Colonic mucosa (tissue), 4 donors: ENCODE results near the gene HAPLN2. TPM values are rescaled to one million over a fixed set of nuclear protein-coding genes. Genes with fewer than 3 reads are reported as not detected.

ENCODE experiments used
- DNase-seq: peaks from one replicate; pipeline ENCODE4 v3.0.0-alpha.2; 2020
- H3K27ac ChIP-seq: fragments of 200-600 bp; one replicate; pipeline ENCODE4 v1.8.0; 2021
- H3K27me3 ChIP-seq: fragments of 200-600 bp; one replicate; pipeline ENCODE4 v1.8.0; 2021
- H3K36me3 ChIP-seq: fragments of 200-600 bp; one replicate; pipeline ENCODE4 v1.8.0; 2021
- H3K4me1 ChIP-seq: fragments of 200-600 bp; one replicate; pipeline ENCODE4 v1.8.0; 2021; ENCODE audit warnings: mild to moderate bottlenecking
- H3K4me3 ChIP-seq: fragments of 200-600 bp; one replicate; pipeline ENCODE4 v1.8.0; 2021
- H3K9ac ChIP-seq, 2 donors: one replicate each; pipeline ENCODE4 v1.7.0; 2013; ENCODE audit warnings: control low read depth in 2 of 2, low read depth in 2 of 2, low read length in 2 of 2
- H3K9me3 ChIP-seq: fragments of 200-600 bp; one replicate; pipeline ENCODE4 v1.8.0; 2021
- intact Hi-C: fragments of 100-400 bp; cut with DNase I; formaldehyde crosslinking; loops from one replicate; pipeline ENCODE4 v1.14.1; 2022
- total RNA-seq, 2 donors: library from RNA; stranded (reverse); fragmentation: NEBNext Ultra II Directional in 1 of 2; extraction: Animal tissue kit (Norgen Biotek cat#: 25700) in 1 of 2; gene quantifications; one replicate each; pipeline ENCODE4 v1.2.1, GENCODE V29; 2021
- TF ChIP-seq, protein P1 (sequence below): fragments of 200-600 bp; IDR thresholded peaks from one replicate; pipeline ENCODE4 v1.8.0; 2022; ENCODE audit warnings: antibody characterized with exemption, mild to moderate bottlenecking
- donor health status: healthy.
- donor health status: DM: no; HTN: no; CAD: no.
- donor health status: DM: no; HTN: no; CAD: no.

HAPLN2 gene
- total RNA-seq, 2 donors from 2014 or later = 0.96 TPM; not detected in 1

DNA sequence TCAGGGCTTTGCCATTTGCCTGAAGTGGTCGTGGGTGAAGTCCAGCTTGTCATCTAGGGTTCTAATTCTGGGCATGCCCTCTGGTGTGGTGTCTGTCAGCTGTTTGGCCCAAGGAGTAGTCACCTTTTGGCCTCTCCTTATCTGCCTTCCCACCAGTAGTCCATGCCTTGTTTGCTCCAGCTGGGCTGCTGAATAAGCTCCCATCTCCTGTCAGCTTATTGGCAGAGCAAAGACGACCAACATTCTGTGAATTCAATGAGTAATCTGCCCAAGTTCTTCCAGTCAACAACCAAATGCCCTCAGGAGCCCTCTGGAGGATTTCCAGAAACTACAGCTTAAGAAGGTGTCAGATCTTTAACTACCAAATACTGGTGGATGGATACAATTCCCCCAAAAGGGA, 29.7 kb downstream of the HAPLN2 start:
- DNase-seq = no peak
- Histone ChIP-seq H3K9me3 (no peaks in the 10 kb centered on the region), H3K27me3 (no peaks in the 10 kb centered on the region), H3K36me3 (no peaks in the 10 kb centered on the region), H3K9ac (no peak overlapping the region), H3K4me1 (no peaks in the 10 kb centered on the region), H3K4me3 (no peak overlapping the region), H3K27ac (no peak overlapping the region)
- TF ChIP-seq, protein P1, sequence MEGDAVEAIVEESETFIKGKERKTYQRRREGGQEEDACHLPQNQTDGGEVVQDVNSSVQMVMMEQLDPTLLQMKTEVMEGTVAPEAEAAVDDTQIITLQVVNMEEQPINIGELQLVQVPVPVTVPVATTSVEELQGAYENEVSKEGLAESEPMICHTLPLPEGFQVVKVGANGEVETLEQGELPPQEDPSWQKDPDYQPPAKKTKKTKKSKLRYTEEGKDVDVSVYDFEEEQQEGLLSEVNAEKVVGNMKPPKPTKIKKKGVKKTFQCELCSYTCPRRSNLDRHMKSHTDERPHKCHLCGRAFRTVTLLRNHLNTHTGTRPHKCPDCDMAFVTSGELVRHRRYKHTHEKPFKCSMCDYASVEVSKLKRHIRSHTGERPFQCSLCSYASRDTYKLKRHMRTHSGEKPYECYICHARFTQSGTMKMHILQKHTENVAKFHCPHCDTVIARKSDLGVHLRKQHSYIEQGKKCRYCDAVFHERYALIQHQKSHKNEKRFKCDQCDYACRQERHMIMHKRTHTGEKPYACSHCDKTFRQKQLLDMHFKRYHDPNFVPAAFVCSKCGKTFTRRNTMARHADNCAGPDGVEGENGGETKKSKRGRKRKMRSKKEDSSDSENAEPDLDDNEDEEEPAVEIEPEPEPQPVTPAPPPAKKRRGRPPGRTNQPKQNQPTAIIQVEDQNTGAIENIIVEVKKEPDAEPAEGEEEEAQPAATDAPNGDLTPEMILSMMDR = no peak
- intact Hi-C loops = no loop called here

DNA sequence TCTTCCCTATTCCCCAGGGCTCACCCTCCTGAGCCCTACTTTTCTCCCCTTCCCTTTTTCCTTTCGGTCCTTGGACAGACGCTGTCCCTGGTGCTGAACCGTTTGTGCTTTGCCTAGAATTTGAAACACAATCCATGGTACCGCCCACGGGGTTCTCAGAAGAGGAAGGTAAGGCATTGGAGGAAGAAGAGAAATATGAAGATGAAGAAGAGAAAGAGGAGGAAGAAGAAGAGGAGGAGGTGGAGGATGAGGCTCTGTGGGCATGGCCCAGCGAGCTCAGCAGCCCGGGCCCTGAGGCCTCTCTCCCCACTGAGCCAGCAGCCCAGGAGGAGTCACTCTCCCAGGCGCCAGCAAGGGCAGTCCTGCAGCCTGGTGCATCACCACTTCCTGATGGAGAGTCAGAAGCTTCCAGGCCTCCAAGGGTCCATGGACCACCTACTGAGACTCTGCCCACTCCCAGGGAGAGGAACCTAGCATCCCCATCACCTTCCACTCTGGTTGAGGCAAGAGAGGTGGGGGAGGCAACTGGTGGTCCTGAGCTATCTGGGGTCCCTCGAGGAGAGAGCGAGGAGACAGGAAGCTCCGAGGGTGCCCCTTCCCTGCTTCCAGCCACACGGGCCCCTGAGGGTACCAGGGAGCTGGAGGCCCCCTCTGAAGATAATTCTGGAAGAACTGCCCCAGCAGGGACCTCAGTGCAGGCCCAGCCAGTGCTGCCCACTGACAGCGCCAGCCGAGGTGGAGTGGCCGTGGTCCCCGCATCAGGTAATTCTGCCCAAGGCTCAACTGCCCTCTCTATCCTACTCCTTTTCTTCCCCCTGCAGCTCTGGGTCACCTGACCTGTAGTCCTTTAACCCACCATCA, 33.1 kb downstream of the HAPLN2 start:
- no peaks in the 10 kb centered on the region for H3K27me3 ChIP-seq

DNA sequence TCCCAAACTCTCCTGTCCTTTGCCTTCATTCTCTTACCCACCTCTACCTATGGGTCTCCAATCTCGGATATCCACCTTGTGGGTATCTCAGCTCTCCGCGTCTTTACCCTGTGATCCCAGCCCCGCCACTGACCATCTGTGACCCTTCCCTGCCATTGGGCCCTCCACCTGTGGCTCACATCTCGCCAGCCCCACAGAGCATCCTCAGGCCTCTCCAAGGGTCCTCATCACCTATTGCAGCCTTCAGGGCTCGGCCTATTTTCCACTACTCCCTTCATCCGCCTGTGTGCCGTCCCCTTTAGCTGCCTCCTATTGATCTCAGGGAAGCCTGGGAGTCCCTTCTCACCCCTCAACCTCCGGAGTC, 33.8 kb downstream of the HAPLN2 start:
- Histone ChIP-seq H3K4me1 (peaks cover 11% of the 10 kb centered on the region), H3K27ac (no peak overlapping the region), H3K27me3 (no peaks in the 10 kb centered on the region), H3K9ac (no peak overlapping the region), H3K36me3 (no peaks in the 10 kb centered on the region), H3K9me3 (no peaks in the 10 kb centered on the region), H3K4me3 (no peak overlapping the region)
- no peak for DNase-seq
- intact Hi-C loops = no loop called here
- TF ChIP-seq, protein P1 = no peak

More for the DNA sequence above, 33.1 kb downstream of the HAPLN2 start:
- TF ChIP-seq, protein P1 = no peak
- Histone ChIP-seq H3K9ac (no peak overlapping the region), H3K4me3 (no peak overlapping the region), H3K36me3 (no peaks in the 10 kb centered on the region), H3K4me1 (peaks cover 5% of the 10 kb centered on the region), H3K27ac (no peak overlapping the region), H3K9me3 (no peaks in the 10 kb centered on the region)
- no peak for DNase-seq
- intact Hi-C loops = no loop called here

DNA sequence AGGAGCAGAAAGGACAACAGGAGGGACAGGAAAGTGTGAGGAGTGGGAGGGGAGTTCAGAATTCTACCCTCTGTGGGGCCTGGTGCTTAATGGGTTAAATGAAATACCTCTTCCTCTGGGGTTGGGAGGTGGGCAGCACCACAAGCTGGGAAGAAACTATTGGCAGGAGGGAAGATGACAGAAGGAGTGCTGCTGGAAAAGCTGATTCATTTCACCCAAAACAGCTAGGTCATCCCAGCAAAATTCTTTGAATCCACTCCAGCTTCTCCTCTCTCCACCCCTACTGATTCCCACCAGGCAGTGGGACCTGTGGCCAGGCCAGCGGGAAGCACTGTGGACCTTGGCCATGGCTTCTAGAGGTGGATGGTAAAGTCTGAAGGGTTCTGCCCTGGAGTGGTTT, 35.5 kb downstream of the HAPLN2 start:
- Histone ChIP-seq H3K27ac (no peak overlapping the region), H3K4me1 (peaks cover 15% of the 10 kb centered on the region), H3K27me3 (no peaks in the 10 kb centered on the region), H3K36me3 (no peaks in the 10 kb centered on the region), H3K4me3 (no peak overlapping the region), H3K9ac (no peak overlapping the region), H3K9me3 (no peaks in the 10 kb centered on the region)
- TF ChIP-seq, protein P1 = no peak
- intact Hi-C loops = no loop called here
- no peak for DNase-seq

DNA sequence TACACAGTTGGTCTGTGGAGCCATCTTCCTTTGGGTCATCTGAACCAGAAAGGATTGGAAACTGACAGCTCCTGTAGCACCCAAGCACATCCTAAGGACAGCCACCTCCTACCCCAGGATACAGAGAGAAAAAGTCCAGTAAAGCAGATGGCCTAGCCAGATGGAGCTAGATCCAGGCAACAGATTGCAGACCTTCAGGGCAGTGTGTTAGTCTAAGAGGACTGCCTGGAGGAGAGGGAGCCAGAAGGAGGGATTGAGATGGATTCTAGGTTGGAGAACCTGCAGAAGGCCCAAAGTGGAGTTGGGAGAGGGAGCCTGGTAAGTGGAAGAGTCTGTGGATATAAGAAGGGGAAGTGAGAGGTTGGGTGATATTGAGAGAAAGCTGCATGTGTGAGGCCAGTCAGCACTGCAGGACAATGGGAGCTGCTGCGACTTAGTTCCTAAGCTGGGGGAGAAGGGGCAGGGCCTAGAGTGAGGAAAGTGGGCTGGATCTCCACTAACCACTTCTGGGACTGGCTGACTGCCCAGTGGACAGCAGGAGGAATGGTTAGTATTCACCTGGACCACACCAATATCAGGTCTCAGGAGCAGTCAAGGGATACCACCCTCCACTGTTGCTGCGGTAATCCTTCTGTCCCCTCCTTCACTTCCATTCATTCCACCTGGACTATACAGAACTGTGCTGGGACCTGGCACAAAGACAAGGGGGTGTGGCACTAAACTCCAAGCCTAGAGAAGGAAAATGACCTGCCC, 36.1 kb downstream of the HAPLN2 start:
- Histone ChIP-seq H3K27me3 (no peaks in the 10 kb centered on the region), H3K27ac (no peak overlapping the region), H3K4me3 (no peak overlapping the region), H3K36me3 (no peaks in the 10 kb centered on the region), H3K9ac (no peak overlapping the region), H3K4me1 (peaks cover 19% of the 10 kb centered on the region), H3K9me3 (no peaks in the 10 kb centered on the region)
- no peak for DNase-seq
- TF ChIP-seq, protein P1 = no peak
- intact Hi-C loops = no loop called here
